VCaP (cell line): ENCODE measurements around the gene IPPK.
"Not testable (repeated sequence)": the region's sequence is repeated elsewhere in the genome, so short reads cannot be mapped to it uniquely, and the experiment has no call there.

ENCODE experiments used
- H3K27ac ChIP-seq: fragments of 450-650 bp; 2 replicates; pipeline ENCODE4 v1.5.1; 2017
- CTCF ChIP-seq: fragments of 450-650 bp; conservative IDR thresholded peaks from 2 replicates; pipeline ENCODE4 v1.5.1; 2017; ENCODE audit warnings: mild to moderate bottlenecking, moderate library complexity

The IPPK gene

GRCh38 chr9:92595930-92596329 is 74.0 kb downstream of the IPPK start:
- H3K27ac ChIP-seq = no peak overlapping the region
- no peak for TF ChIP-seq CTCF

- H3K27ac ChIP-seq = not testable (repeated sequence)
Measured at GRCh38 chr9:92595075-92595474, 74.9 kb downstream of the IPPK start.

GRCh38 chr9:92592946-92593861 is 76.7 kb downstream of the IPPK start:
- no peak for TF ChIP-seq CTCF
- no peak overlapping the region for H3K27ac ChIP-seq

GRCh38 chr9:92592537-92592936 is 77.4 kb downstream of the IPPK start:
- no peak for TF ChIP-seq CTCF
- no peak overlapping the region for H3K27ac ChIP-seq

GRCh38 chr9:92590377-92590776 is 79.6 kb downstream of the IPPK start:
- TF ChIP-seq CTCF = no peak
- no peak overlapping the region for H3K27ac ChIP-seq

GRCh38 chr9:92589923-92590322 is 80.0 kb downstream of the IPPK start:
- H3K27ac ChIP-seq = no peak overlapping the region
- TF ChIP-seq CTCF = no peak

- no peak overlapping the region for H3K27ac ChIP-seq
- no peak for TF ChIP-seq CTCF
Measured at GRCh38 chr9:92576175-92576574, 93.8 kb downstream of the IPPK start.

- not testable (repeated sequence) for H3K27ac ChIP-seq
Measured at GRCh38 chr9:92573612-92574011, 96.3 kb downstream of the IPPK start.

GRCh38 chr9:92571871-92572270 is 98.1 kb downstream of the IPPK start:
- not testable (repeated sequence) for H3K27ac ChIP-seq
